HepG2 (cell line): Measurements from ENCODE around the gene PLAAT3.

ENCODE experiments used
- AFF4 ChIP-seq: sonication (generic); formaldehyde crosslinking; IDR thresholded peaks from 2 replicates; pipeline ENCODE4 v1.4.0; 2020; ENCODE audit warnings: missing genetic modification reagents
- EP300 ChIP-seq, 3 experiments: sonication (generic) in 1 of 3; formaldehyde crosslinking in 1 of 3; IDR thresholded peaks; 2 replicates each; pipeline versions ENCODE4 v1.5.1 to v1.6.1; 2011 to 2020; ENCODE audit warnings: low read depth in 2 of 3, low read length in 2 of 3, borderline replicate concordance in 1 of 3, improper control_type of control experiment in 1 of 3, mild to moderate bottlenecking in 1 of 3, missing genetic modification reagents in 1 of 3, moderate library complexity in 1 of 3
- KLF16 ChIP-seq, 2 experiments: sonication (generic) in 1 of 2; formaldehyde crosslinking in 1 of 2; IDR thresholded peaks; 2 replicates each; pipeline versions ENCODE4 v1.6.1 to v1.8.0; 2016 to 2023; ENCODE audit warnings: missing genetic modification reagents in 2 of 2, missing compliant biosample characterization in 1 of 2
- NR2F1 ChIP-seq, 2 experiments: fragments of 450-650 bp in 1 of 2; formaldehyde crosslinking in 1 of 2; IDR thresholded peaks; 2 replicates each; pipeline versions ENCODE4 v1.5.0 to v1.6.1; 2016 to 2020; ENCODE audit warnings: mild to moderate bottlenecking in 1 of 2, missing compliant biosample characterization in 1 of 2, missing genetic modification reagents in 1 of 2, moderate library complexity in 1 of 2
- TRAFD1 ChIP-seq: sonication (generic); formaldehyde crosslinking; IDR thresholded peaks from 2 replicates; pipeline ENCODE4 v1.5.1; 2020; ENCODE audit warnings: missing genetic modification reagents, mild to moderate bottlenecking, borderline replicate concordance

- TF ChIP-seq AFF4 (no peak), EP300 (IDR thresholded peaks at IDR 0.05; ENCODE audit: low read depth in 2 of 2, low read length in 2 of 2) (no peak), EP300 (CRISPR knock-in tag; IDR thresholded peaks at IDR 0.05; ENCODE audit: borderline replicate concordance) (no peak), NR2F1 (CRISPR knock-in tag; IDR thresholded peaks at IDR 0.05) (no peak), KLF16 (CRISPR knock-in tag; IDR thresholded peaks at IDR 0.05) (no peak), TRAFD1 (CRISPR knock-in tag) (no peak)
Measured at GRCh38 chr11:63532799-63533475, 81.3 kb downstream of the PLAAT3 start.
